ENCODE data around the gene UTP20.

- TF ChIP-seq, protein P1, sequence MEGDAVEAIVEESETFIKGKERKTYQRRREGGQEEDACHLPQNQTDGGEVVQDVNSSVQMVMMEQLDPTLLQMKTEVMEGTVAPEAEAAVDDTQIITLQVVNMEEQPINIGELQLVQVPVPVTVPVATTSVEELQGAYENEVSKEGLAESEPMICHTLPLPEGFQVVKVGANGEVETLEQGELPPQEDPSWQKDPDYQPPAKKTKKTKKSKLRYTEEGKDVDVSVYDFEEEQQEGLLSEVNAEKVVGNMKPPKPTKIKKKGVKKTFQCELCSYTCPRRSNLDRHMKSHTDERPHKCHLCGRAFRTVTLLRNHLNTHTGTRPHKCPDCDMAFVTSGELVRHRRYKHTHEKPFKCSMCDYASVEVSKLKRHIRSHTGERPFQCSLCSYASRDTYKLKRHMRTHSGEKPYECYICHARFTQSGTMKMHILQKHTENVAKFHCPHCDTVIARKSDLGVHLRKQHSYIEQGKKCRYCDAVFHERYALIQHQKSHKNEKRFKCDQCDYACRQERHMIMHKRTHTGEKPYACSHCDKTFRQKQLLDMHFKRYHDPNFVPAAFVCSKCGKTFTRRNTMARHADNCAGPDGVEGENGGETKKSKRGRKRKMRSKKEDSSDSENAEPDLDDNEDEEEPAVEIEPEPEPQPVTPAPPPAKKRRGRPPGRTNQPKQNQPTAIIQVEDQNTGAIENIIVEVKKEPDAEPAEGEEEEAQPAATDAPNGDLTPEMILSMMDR (IDR thresholded peaks at IDR 0.05), result no peak
- peak; percentile 33 to 43 for TF ChIP-seq POLR2A (IDR thresholded peaks at IDR 0.05)
- no peak for TF ChIP-seq EP300 (IDR thresholded peaks at IDR 0.05)
Measured at GRCh38 chr12:101407436-101408345, 127.8 kb downstream of the UTP20 start, which contains the start of gene ARL1.
